NB4 (cell line): ENCODE data around the gene GATA1.

Experiments
- DNase-seq: peaks from one replicate; pipeline ENCODE4 v3.0.0; 2010; ENCODE audit warnings: low read depth
- H3K4me3 ChIP-seq: one replicate; pipeline ENCODE4 v1.5.1; 2011; ENCODE audit warnings: mild to moderate bottlenecking, low read depth, low read length, moderate library complexity
- CTCF ChIP-seq: IDR thresholded peaks from one replicate; pipeline ENCODE4 v1.5.1; 2012; ENCODE audit warnings: low read depth, low read length
- MAX ChIP-seq: IDR thresholded peaks from 2 replicates; pipeline ENCODE4 v1.6.1; 2011; ENCODE audit warnings: low read depth, low read length
- MYC ChIP-seq: IDR thresholded peaks from 2 replicates; pipeline ENCODE4 v1.6.1; 2011; ENCODE audit warnings: low read depth, low read length
- POLR2A ChIP-seq: IDR thresholded peaks from 2 replicates; pipeline ENCODE4 v1.6.1; 2011; ENCODE audit warnings: mild to moderate bottlenecking; ENCODE audit not compliant: insufficient read length; ENCODE audit errors: extremely low read depth

The GATA1 gene

GRCh38 chrX:48761674-48762471, 24.5 kb upstream of the GATA1 start, which contains the start of gene GLOD5:
GLOD5 (plus strand) TSS chrX:48761747; CDS start chrX:48761791, 44 bp downstream.
- no peak within 1 kb of the TSS for H3K4me3 ChIP-seq
- DNase-seq = peak; percentile 22
- TF ChIP-seq CTCF (no peak), MYC (no peak), POLR2A (no peak), MAX (no peak)

GRCh38 chrX:48769230-48769629, 17.2 kb upstream of the GATA1 start:
- no peak for DNase-seq
- H3K4me3 ChIP-seq = no peak overlapping the region
- TF ChIP-seq POLR2A (no peak), MYC (no peak), MAX (no peak), CTCF (no peak)

- no peak overlapping the region for H3K4me3 ChIP-seq
- no peak for DNase-seq
- no peak for TF ChIP-seq POLR2A
- no peak for TF ChIP-seq MAX
- TF ChIP-seq MYC = no peak
- no peak for TF ChIP-seq CTCF
Measured at GRCh38 chrX:48770296-48770695, 16.1 kb upstream of the GATA1 start.

GRCh38 chrX:48772602-48773001, 13.8 kb upstream of the GATA1 start:
- no peak for DNase-seq
- H3K4me3 ChIP-seq = no peak overlapping the region
- TF ChIP-seq POLR2A (no peak), MYC (no peak), MAX (no peak), CTCF (no peak)

GRCh38 chrX:48776818-48777439, 9.5 kb upstream of the GATA1 start:
- TF ChIP-seq MAX (no peak), POLR2A (no peak), CTCF (no peak), MYC (no peak)

GRCh38 chrX:48779399-48779798, 7.0 kb upstream of the GATA1 start:
- TF ChIP-seq MAX = no peak
- no peak for TF ChIP-seq CTCF
- TF ChIP-seq POLR2A = no peak
- TF ChIP-seq MYC = no peak
- no peak overlapping the region for H3K4me3 ChIP-seq
- no peak for DNase-seq

More at GRCh38 chrX:48776818-48777439, 9.5 kb upstream of the GATA1 start:
- DNase-seq = no peak
- no peak overlapping the region for H3K4me3 ChIP-seq
